ENCODE measurements around the gene JAM3.
"Not testable (repeated sequence)": the region's sequence is repeated elsewhere in the genome, so short reads cannot be mapped to it uniquely, and the experiment has no call there.

DNA sequence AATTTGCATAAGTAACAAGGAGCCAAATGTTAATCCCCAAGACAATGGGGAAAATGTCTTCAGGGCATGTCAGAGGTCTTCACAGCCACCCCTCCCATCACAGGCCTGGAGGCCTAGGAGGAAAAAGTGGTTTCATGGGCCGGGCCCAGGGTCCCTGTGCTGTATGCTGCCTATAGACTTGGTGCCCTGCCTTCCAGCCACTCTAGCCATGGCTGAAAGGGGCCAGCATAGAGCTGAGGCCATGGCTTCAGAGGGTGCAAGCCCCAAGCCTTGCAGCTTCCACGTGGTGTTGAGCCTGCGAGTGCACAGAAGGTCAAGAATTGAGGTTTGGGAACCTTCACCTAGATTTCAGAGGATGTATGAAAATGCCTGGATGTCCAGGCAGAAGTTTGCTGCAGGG lies 12.4 kb downstream of the JAM3 start:
- TF ChIP-seq TOE1 (IDR thresholded peaks at IDR 0.05; ENCODE audit: borderline replicate concordance); TOE1 (CRISPR knock-in tag; IDR thresholded peaks at IDR 0.05; ENCODE audit: borderline replicate concordance, low read depth); HDAC6 (IDR thresholded peaks at IDR 0.05; ENCODE audit: low read depth, low read length); HDGF (IDR thresholded peaks at IDR 0.05); POLR2A (conservative IDR thresholded peaks at IDR 0.05); FOXJ3 (CRISPR knock-in tag; IDR thresholded peaks at IDR 0.05); HCFC1 (IDR thresholded peaks at IDR 0.05; ENCODE audit: low read depth, low read length); ZNF253 (CRISPR knock-in tag; conservative IDR thresholded peaks at IDR 0.05); MXI1 (IDR thresholded peaks at IDR 0.05; ENCODE audit: low read depth, low read length); TCF7 (IDR thresholded peaks at IDR 0.05; ENCODE audit: borderline replicate concordance); ZNF707 (CRISPR knock-in tag; conservative IDR thresholded peaks at IDR 0.05): not testable (repeated sequence)
- TF ChIP-seq, protein P1, sequence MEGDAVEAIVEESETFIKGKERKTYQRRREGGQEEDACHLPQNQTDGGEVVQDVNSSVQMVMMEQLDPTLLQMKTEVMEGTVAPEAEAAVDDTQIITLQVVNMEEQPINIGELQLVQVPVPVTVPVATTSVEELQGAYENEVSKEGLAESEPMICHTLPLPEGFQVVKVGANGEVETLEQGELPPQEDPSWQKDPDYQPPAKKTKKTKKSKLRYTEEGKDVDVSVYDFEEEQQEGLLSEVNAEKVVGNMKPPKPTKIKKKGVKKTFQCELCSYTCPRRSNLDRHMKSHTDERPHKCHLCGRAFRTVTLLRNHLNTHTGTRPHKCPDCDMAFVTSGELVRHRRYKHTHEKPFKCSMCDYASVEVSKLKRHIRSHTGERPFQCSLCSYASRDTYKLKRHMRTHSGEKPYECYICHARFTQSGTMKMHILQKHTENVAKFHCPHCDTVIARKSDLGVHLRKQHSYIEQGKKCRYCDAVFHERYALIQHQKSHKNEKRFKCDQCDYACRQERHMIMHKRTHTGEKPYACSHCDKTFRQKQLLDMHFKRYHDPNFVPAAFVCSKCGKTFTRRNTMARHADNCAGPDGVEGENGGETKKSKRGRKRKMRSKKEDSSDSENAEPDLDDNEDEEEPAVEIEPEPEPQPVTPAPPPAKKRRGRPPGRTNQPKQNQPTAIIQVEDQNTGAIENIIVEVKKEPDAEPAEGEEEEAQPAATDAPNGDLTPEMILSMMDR (IDR thresholded peaks at IDR 0.05 in 2 of 3, conservative IDR thresholded peaks at IDR 0.05 in 1 of 3; ENCODE audit: insufficient read depth in 2 of 3, low read depth in 1 of 3, low read length in 3 of 3): not testable (repeated sequence)
- TF ChIP-seq, protein P2, sequence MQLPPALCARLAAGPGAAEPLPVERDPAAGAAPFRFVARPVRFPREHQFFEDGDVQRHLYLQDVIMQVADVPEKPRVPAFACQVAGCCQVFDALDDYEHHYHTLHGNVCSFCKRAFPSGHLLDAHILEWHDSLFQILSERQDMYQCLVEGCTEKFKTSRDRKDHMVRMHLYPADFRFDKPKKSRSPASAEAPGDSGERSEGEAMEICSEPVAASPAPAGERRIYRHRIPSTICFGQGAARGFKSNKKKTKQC (CRISPR knock-in tag; IDR thresholded peaks at IDR 0.05): not testable (repeated sequence)
